ENCODE data around the gene SYT1.

The SYT1 gene

DNA sequence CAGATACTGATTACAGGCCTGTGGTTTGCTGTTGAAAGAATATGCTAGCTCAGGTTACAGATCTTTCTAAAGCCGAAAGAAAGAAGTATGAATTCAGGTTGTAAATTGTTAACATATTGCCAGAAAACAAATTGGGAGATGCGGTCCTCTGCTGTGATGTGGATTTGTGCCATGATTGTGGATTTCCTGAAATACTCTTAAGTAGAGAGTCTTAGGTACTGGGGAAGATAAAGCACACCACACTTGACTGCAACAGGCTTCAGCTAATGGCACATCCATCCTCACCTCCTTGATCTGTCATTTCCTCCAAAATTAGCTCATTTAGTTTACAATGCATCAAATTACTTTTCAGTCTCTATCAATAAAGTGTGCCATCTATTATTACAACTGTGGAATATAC, 279.2 kb downstream of the SYT1 start:
- H3K27me3 Mint-ChIP-seq, result no peaks in the 10 kb centered on the region
- DNase-seq, result no peak
- H3K4me3 Mint-ChIP-seq, result no peak overlapping the region
- H3K9me3 Mint-ChIP-seq, result no peaks in the 10 kb centered on the region
- H3K36me3 Mint-ChIP-seq (ENCODE audit: low read depth), result no peaks in the 10 kb centered on the region
- H3K4me1 Mint-ChIP-seq (ENCODE audit: low read depth), result no peaks in the 10 kb centered on the region
- no peak overlapping the region for H3K27ac Mint-ChIP-seq

DNA sequence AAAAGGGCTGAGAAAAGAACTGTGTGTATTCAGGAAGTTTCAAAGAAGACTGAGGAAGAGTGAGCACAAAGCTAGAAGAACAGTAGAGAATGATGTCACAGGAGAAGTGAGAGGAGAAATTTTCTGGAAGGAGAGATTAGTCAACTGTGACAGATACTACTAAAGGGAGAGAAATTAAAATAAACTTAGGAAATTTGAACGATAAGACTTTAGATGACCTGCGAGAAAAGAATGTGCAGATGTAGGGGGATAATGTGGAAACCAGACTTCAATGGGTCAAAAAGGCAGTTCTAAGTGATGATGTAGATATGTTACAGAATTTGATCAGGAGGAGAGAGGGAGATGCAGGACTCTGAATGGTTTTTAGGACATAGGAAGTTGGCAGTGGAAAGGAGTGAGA, 287.4 kb downstream of the SYT1 start:
- Mint-ChIP-seq H3K27ac (no peak overlapping the region), H3K4me3 (no peak overlapping the region), H3K36me3 (ENCODE audit: low read depth) (no peaks in the 10 kb centered on the region), H3K27me3 (no peaks in the 10 kb centered on the region), H3K4me1 (ENCODE audit: low read depth) (no peaks in the 10 kb centered on the region), H3K9me3 (no peaks in the 10 kb centered on the region)
- DNase-seq, result no peak

GRCh38 chr12:79155683-79156082, 291.1 kb downstream of the SYT1 start:
- Mint-ChIP-seq H3K27ac (no peak overlapping the region), H3K4me1 (ENCODE audit: low read depth) (no peaks in the 10 kb centered on the region), H3K4me3 (no peak overlapping the region), H3K9me3 (no peaks in the 10 kb centered on the region), H3K27me3 (no peaks in the 10 kb centered on the region), H3K36me3 (ENCODE audit: low read depth) (no peaks in the 10 kb centered on the region)
- DNase-seq, result no peak

- Mint-ChIP-seq H3K4me1 (ENCODE audit: low read depth) (no peaks in the 10 kb centered on the region), H3K36me3 (ENCODE audit: low read depth) (no peaks in the 10 kb centered on the region), H3K27me3 (no peaks in the 10 kb centered on the region), H3K27ac (no peak overlapping the region), H3K4me3 (no peak overlapping the region), H3K9me3 (no peaks in the 10 kb centered on the region)
- DNase-seq, result no peak
Observed at GRCh38 chr12:79156846-79157463, 292.4 kb downstream of the SYT1 start.

- Mint-ChIP-seq H3K9me3 (no peaks in the 10 kb centered on the region), H3K27me3 (no peaks in the 10 kb centered on the region), H3K4me3 (no peak overlapping the region), H3K4me1 (ENCODE audit: low read depth) (no peaks in the 10 kb centered on the region), H3K27ac (no peak overlapping the region), H3K36me3 (ENCODE audit: low read depth) (no peaks in the 10 kb centered on the region)
- DNase-seq, result no peak
Observed at GRCh38 chr12:79161249-79161934, 296.8 kb downstream of the SYT1 start.

DNA sequence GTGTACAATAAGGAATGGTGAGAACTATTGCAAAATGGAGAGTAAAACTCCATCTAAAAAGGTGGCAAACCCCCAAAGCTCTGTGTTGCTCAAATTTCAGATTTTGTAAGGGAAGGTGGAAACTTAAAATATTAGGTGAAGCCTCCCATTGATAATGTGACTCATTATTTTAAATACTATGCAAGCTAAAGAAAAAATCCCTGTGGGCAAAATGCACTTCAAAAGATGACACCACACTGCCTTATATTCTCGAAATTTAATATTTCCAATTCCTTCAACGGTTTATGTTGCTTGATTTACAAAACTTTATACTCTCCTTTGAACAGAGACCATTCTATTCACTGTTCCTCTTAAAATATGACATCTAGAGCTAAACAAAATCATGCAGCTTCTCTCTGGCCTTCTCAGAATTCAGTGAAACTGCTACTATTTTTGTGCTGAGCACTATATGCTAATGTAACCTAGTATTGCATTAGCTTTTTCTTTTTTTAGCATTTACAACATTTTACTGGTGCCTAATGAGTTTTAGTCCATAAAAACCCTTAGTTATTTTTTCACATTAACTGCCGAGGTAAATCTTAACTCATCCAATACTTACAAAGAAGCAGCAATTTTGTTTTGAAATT, 297.7 kb downstream of the SYT1 start:
- no peak overlapping the region for H3K4me3 Mint-ChIP-seq
- H3K36me3 Mint-ChIP-seq (ENCODE audit: low read depth), result no peaks in the 10 kb centered on the region
- no peaks in the 10 kb centered on the region for H3K27me3 Mint-ChIP-seq
- H3K27ac Mint-ChIP-seq, result no peak overlapping the region
- H3K4me1 Mint-ChIP-seq (ENCODE audit: low read depth), result no peaks in the 10 kb centered on the region
- no peak for DNase-seq
- no peaks in the 10 kb centered on the region for H3K9me3 Mint-ChIP-seq

DNA sequence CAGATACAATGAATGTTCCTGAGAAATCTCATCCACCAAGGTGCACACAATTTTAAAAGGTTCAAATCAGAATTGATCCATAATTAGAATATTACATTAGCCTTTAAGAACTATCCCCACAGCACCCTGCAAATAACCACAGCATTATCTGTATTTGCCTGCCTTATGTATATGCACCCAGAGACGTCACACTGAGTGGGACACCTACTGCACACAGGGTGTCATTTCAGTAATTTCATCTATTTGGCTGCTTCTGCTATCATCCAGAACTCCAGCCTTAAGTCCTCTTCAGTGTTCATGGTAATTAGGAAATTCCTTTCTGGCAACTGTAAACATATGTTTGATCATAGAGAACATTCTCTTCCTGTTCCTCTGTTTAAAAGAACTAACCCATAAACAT, 298.4 kb downstream of the SYT1 start:
- H3K36me3 Mint-ChIP-seq (ENCODE audit: low read depth), result no peaks in the 10 kb centered on the region
- H3K27me3 Mint-ChIP-seq, result no peaks in the 10 kb centered on the region
- no peak for DNase-seq
- H3K9me3 Mint-ChIP-seq, result no peaks in the 10 kb centered on the region
- H3K27ac Mint-ChIP-seq, result no peak overlapping the region
- H3K4me3 Mint-ChIP-seq, result no peak overlapping the region
- H3K4me1 Mint-ChIP-seq (ENCODE audit: low read depth), result no peaks in the 10 kb centered on the region

DNA sequence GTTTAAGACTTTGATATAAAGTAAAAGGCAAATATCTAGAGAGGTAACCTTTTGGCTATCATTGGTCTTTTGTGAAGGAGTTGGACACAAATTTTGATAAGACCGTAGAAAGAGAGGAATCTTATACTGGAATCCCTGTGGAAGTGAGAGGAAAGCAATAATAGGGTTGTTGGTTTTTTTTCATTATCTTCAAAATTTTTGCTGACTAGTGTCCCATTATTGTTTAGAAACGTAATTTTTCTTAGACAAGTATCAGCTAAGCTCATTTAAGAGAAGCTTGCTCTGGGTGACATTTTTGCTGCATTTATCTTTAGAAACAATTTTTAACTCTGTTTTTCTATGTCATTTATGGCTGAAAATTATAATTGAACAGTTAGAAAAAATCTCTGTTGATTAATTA, 300.3 kb downstream of the SYT1 start:
- Mint-ChIP-seq H3K27ac (no peak overlapping the region), H3K27me3 (no peaks in the 10 kb centered on the region), H3K9me3 (peaks cover 2% of the 10 kb centered on the region), H3K4me1 (ENCODE audit: low read depth) (no peaks in the 10 kb centered on the region), H3K36me3 (ENCODE audit: low read depth) (no peaks in the 10 kb centered on the region), H3K4me3 (no peak overlapping the region)
- DNase-seq, result no peak

DNA sequence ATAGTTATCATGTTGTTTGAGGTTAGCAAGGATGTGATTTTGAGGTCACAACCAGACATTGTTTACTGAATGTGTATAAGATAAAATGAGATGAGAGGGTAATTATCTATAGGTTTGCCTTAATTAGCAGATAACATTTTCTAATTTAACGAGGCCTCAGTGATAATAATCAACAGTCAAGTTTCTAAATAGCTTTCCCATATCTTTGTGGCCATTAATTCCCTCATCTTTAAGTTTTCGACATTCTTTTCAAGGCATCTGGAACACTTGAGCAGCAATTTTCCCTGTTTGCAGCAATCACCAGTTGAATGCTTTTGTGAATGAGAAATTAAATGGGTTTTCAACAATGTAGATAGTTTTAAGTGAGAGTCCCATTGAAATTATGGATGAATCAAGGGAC, 304.1 kb downstream of the SYT1 start:
- no peak for DNase-seq
- no peak overlapping the region for H3K27ac Mint-ChIP-seq
- no peaks in the 10 kb centered on the region for H3K4me1 Mint-ChIP-seq (ENCODE audit: low read depth)
- H3K27me3 Mint-ChIP-seq, result no peaks in the 10 kb centered on the region
- peaks cover 6% of the 10 kb centered on the region for H3K9me3 Mint-ChIP-seq
- no peak overlapping the region for H3K4me3 Mint-ChIP-seq
- H3K36me3 Mint-ChIP-seq (ENCODE audit: low read depth), result no peaks in the 10 kb centered on the region

- Mint-ChIP-seq H3K9me3 (peaks cover 15% of the 10 kb centered on the region), H3K4me1 (ENCODE audit: low read depth) (no peaks in the 10 kb centered on the region), H3K27ac (no peak overlapping the region), H3K4me3 (no peak overlapping the region), H3K36me3 (ENCODE audit: low read depth) (no peaks in the 10 kb centered on the region), H3K27me3 (no peaks in the 10 kb centered on the region)
- no peak for DNase-seq
Observed at GRCh38 chr12:79174626-79175025, 310.1 kb downstream of the SYT1 start.

DNA sequence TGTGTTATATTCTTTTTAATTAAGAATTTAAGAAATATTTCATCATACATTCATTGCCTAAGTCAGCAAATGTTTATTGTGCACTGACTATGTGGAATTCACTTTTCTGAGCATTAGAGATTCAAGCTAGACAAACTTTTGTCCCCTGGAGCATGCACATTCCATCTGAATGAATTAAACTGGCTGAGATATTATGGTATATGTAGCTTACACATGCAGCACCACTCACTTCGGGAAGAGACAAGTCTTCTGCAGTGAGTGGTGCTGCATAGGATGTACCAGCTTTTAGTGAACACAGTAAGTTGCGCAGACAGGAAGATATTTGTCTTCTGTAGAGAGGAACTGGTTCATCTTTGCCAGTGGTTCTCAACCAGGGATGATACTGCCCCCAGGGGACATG, 318.4 kb downstream of the SYT1 start:
- Mint-ChIP-seq H3K4me1 (ENCODE audit: low read depth) (no peaks in the 10 kb centered on the region), H3K27ac (no peak overlapping the region), H3K9me3 (peaks cover 7% of the 10 kb centered on the region), H3K4me3 (no peak overlapping the region), H3K27me3 (no peaks in the 10 kb centered on the region), H3K36me3 (ENCODE audit: low read depth) (no peaks in the 10 kb centered on the region)
- no peak for DNase-seq

DNA sequence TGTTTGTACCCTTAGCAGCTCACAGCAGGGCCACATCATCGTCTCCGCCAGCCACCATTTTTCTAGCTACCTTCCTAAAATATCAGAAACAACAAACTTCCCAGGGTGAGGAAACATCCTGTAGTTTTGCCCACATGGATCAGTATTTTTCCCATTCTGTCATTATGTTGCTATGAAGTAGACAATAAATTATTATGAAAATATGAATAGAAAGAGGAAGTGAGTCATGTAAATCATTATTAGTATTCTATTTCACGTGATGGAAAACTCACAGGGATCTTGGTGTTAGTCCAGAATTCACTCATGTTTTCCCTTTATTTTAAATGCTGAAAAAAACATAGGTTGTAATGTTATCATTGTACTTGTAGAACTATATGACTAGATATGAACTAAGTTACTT, 319.4 kb downstream of the SYT1 start:
- DNase-seq, result no peak
- no peaks in the 10 kb centered on the region for H3K36me3 Mint-ChIP-seq (ENCODE audit: low read depth)
- H3K4me3 Mint-ChIP-seq, result no peak overlapping the region
- no peak overlapping the region for H3K27ac Mint-ChIP-seq
- H3K27me3 Mint-ChIP-seq, result no peaks in the 10 kb centered on the region
- peaks cover 2% of the 10 kb centered on the region for H3K9me3 Mint-ChIP-seq
- H3K4me1 Mint-ChIP-seq (ENCODE audit: low read depth), result no peaks in the 10 kb centered on the region

DNA sequence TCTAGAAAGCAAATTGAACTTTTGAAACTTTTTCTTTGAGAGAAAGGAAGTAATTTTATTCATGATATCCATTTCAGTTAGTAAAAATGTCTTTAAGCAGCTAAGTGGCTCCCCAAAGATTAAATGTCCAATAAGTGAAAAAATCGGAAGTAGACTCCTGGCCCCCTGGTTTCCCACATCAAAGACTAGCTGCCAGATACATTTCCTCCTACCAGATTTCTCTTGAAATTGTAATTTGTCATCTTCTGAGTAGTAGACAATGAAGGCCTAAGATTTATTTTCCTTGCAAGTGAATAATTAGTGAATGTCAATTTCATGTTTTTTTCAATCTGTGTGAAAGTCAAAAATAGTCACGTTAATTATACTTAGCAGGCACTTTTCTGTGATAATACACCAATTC, 321.9 kb downstream of the SYT1 start:
- Mint-ChIP-seq H3K36me3 (ENCODE audit: low read depth) (no peaks in the 10 kb centered on the region), H3K4me3 (no peak overlapping the region), H3K9me3 (no peaks in the 10 kb centered on the region), H3K27ac (no peak overlapping the region), H3K4me1 (ENCODE audit: low read depth) (no peaks in the 10 kb centered on the region), H3K27me3 (no peaks in the 10 kb centered on the region)
- DNase-seq, result no peak

GRCh38 chr12:79187032-79187431, 322.5 kb downstream of the SYT1 start:
- Mint-ChIP-seq H3K27ac (no peak overlapping the region), H3K4me3 (no peak overlapping the region), H3K4me1 (ENCODE audit: low read depth) (no peaks in the 10 kb centered on the region), H3K27me3 (no peaks in the 10 kb centered on the region), H3K9me3 (no peaks in the 10 kb centered on the region), H3K36me3 (ENCODE audit: low read depth) (no peaks in the 10 kb centered on the region)
- no peak for DNase-seq

DNA sequence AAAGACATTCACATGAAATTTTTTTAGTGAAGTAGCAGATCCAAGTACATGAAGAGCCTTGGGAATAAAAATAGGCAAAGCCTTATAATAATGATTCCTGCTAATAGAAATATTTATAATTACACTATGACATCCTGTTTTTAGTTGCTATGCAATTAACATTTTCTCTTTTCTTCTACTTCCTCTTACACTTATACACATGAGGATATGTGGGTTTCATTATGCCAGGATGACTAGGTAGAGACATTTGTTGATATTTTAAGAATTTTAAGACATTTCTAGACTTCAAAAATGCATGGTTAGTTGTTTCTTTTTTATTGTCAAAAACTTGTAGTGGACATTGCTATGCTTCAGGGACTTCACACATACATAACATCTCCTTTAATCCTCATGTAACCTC, 326.8 kb downstream of the SYT1 start:
- Mint-ChIP-seq H3K4me1 (ENCODE audit: low read depth) (no peaks in the 10 kb centered on the region), H3K4me3 (no peak overlapping the region), H3K9me3 (no peaks in the 10 kb centered on the region), H3K27me3 (no peaks in the 10 kb centered on the region), H3K27ac (no peak overlapping the region), H3K36me3 (ENCODE audit: low read depth) (no peaks in the 10 kb centered on the region)
- no peak for DNase-seq
